Loucy (cell line): Measurements from ENCODE around the gene SEC16A.

Experiments
- H2AFZ ChIP-seq: fragments of 200-600 bp; sonication (generic); 2 replicates; pipeline ENCODE4 v1.6.0; 2016; ENCODE audit warnings: antibody characterized with exemption, mild to moderate bottlenecking, low read length, moderate library complexity
- H3F3A ChIP-seq: fragments of 200-600 bp; 2 replicates; pipeline ENCODE4 v1.6.0; 2016; ENCODE audit warnings: antibody characterized with exemption, low read depth, mild to moderate bottlenecking
- H3K27me3 ChIP-seq: fragments of 200-600 bp; sonication (generic); 2 replicates; pipeline ENCODE4 v1.6.1; 2014; ENCODE audit warnings: low read length, mild to moderate bottlenecking; ENCODE audit not compliant: insufficient read depth, poor library complexity, severe bottlenecking
- H3K36me3 ChIP-seq: fragments of 200-600 bp; sonication (generic); 2 replicates; pipeline ENCODE4 v1.6.1; 2016; ENCODE audit warnings: low read length; ENCODE audit not compliant: insufficient read depth
- H3K4me1 ChIP-seq: fragments of 200-600 bp; sonication (generic); 2 replicates; pipeline ENCODE4 v1.5.1; 2014; ENCODE audit warnings: low read length, mild to moderate bottlenecking; ENCODE audit not compliant: insufficient read depth, poor library complexity, severe bottlenecking
- H3K4me2 ChIP-seq: fragments of 200-600 bp; sonication (generic); 2 replicates; pipeline ENCODE4 v1.6.0; 2014; ENCODE audit warnings: antibody characterized with exemption, low read length, low read depth, mild to moderate bottlenecking; ENCODE audit not compliant: poor library complexity, severe bottlenecking
- H3K4me3 ChIP-seq: fragments of 200-600 bp; sonication (generic); 2 replicates; pipeline ENCODE4 v1.5.1; 2014; ENCODE audit warnings: low read length, mild to moderate bottlenecking, mixed read lengths; ENCODE audit not compliant: poor library complexity, severe bottlenecking
- H3K79me2 ChIP-seq: fragments of 200-600 bp; sonication (generic); 2 replicates; pipeline ENCODE4 v1.6.1; 2014; ENCODE audit warnings: low read length; ENCODE audit not compliant: insufficient read depth
- H3K9ac ChIP-seq: fragments of 200-600 bp; sonication (generic); 2 replicates; pipeline ENCODE4 v1.6.0; 2014; ENCODE audit warnings: mild to moderate bottlenecking, low read depth, low read length, moderate library complexity; ENCODE audit not compliant: poor library complexity, severe bottlenecking
- H3K9me2 ChIP-seq: fragments of 200-600 bp; sonication (generic); replicated peaks from 2 replicates; pipeline ENCODE4 v1.6.1; 2016; ENCODE audit warnings: low read depth, low read length, mixed read lengths
- H3K9me3 ChIP-seq: fragments of 200-600 bp; sonication (generic); 2 replicates; pipeline ENCODE4 v1.6.1; 2014; ENCODE audit warnings: mild to moderate bottlenecking, antibody characterized with exemption, low read length, low read depth; ENCODE audit not compliant: insufficient read depth
- H4K20me1 ChIP-seq: fragments of 200-600 bp; sonication (generic); 2 replicates; pipeline ENCODE4 v1.6.0; 2014; ENCODE audit warnings: antibody characterized with exemption, low read length, mild to moderate bottlenecking; ENCODE audit not compliant: insufficient read depth, poor library complexity, severe bottlenecking
- CTCF ChIP-seq: fragments of 200-600 bp; sonication (generic); conservative IDR thresholded peaks from 2 replicates; pipeline ENCODE4 v1.5.1; 2014; ENCODE audit warnings: mild to moderate bottlenecking, antibody characterized with exemption, low read length
- EZH2phosphoT487 ChIP-seq: fragments of 200-600 bp; IDR thresholded peaks from 2 replicates; pipeline ENCODE4 v1.6.1; 2018; ENCODE audit warnings: antibody characterized with exemption, mild to moderate bottlenecking, moderate library complexity, borderline replicate concordance

Gene SEC16A

DNA sequence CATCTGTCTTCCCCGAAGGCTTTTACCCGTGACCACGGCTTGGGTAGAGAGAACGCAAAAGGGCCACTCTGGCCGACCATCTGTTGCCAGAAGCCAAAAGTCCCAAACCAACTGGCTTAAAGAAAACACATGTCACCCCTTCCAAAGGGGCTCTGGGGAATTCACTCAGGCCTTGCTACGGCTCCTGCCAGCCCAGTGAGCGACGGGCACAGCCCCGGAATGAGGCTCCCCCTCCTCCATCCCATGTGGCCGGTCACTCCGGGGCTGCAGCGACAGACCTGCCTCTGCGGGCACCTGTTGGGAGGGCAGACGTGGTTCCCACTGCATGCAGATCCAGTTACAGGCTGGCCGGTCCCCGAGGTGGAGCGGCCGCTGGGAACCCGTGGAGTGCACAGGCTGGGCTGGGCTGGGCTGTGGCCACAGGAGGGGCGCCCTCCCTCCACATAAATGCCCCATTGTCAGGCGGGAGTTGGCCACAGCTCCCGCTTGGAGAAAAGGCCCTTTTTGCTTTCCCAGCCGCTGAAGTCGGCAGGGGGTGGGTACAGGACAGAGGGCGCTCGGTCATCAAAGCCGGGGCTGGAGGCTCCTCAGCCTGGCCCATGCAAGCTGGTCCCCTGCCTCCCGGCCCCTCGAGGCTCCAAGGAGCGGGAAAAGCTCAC is 43.1 kb upstream of the SEC16A start:
- no peaks in the 10 kb centered on the region for H3K36me3 ChIP-seq
- H3K27me3 ChIP-seq: no peaks in the 10 kb centered on the region
- H2AFZ ChIP-seq: no peak overlapping the region
- no peaks in the 10 kb centered on the region for H3F3A ChIP-seq
- peaks cover 10% of the 10 kb centered on the region for H3K4me1 ChIP-seq
- no peak overlapping the region for H3K4me2 ChIP-seq
- TF ChIP-seq CTCF (no peak), EZH2phosphoT487 (no peak)
- no peaks in the 10 kb centered on the region for H3K9me3 ChIP-seq
- H3K9ac ChIP-seq: no peak overlapping the region
- no peaks in the 10 kb centered on the region for H3K9me2 ChIP-seq
- H3K79me2 ChIP-seq: no peaks in the 10 kb centered on the region; the same call in 1 of the 2 replicates
- no peaks in the 10 kb centered on the region for H4K20me1 ChIP-seq
- H3K4me3 ChIP-seq: no peak overlapping the region

DNA sequence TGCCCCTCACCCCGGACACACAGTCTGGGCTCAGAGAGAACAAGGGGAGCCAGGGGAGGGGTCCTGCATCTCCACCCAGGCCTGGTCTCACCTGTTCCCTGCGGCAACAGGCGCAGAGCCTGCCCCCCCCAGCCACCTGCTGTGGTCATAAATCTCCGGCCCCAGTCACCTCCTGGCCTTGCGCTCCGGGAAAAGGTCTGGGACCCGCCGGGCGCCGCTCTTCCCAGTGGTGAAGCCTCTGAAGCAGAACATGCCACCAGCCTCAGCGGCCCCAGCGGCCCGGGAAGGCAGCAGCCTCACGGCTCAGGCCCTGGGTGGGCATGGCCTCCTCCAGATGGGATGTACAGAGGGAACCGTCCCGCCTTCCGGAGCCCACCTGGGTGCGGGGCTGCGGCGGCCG is 42.4 kb upstream of the SEC16A start:
- Histone ChIP-seq H3F3A (no peaks in the 10 kb centered on the region), H3K4me1 (peaks cover 10% of the 10 kb centered on the region), H4K20me1 (no peaks in the 10 kb centered on the region), H3K9me3 (no peaks in the 10 kb centered on the region), H3K27me3 (no peaks in the 10 kb centered on the region), H3K36me3 (no peaks in the 10 kb centered on the region), H3K79me2 (no peaks in the 10 kb centered on the region), H2AFZ (no peak overlapping the region), H3K9ac (no peak overlapping the region), H3K9me2 (no peaks in the 10 kb centered on the region), H3K4me2 (no peak overlapping the region), H3K4me3 (no peak overlapping the region)
- TF ChIP-seq CTCF: no peak
- TF ChIP-seq EZH2phosphoT487: no peak

DNA sequence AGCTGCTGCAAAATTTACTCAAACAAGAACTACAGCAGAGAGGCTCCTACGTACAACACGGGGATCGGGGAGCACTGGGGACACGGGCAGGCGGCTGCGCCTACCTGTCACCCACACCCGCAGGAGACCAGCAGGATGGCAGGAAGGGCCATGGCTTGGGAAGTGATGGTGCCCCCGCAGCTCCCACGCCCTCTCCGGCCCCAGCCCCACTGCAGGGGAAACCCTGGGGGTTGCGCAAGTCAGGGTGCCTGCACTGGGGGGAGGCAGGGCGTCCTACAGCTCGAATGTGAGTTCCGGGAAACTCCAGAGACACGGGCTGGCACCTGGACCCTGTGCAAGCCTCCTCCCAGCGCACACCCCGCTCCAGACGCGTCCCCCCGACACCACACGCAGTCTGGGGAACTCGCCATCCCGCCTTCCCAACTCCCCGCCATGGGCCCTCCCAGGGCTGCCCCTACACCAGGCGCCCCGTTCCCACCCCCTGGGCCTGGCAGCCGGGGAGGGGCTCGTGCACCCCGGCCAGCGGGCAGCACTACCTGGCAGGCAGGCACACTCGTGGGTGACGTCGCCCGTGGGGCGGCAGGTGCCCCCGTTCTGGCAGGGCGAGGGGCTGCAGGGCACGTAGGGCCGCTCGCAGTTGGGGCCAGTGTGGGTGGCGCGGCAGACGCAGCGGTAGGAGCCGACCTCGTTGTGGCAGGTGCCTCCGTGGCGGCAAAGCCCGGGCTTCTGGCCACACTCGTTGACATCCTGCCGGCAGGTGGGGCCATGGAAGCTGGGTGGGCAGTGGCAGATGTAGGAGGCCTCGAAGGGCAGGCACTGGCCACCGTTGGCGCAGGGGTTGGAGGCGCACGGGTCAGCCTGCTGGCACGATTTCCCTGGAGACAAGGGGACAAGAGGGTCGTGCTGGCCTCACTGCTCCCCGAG is 39.7 kb upstream of the SEC16A start:
- no peaks in the 10 kb centered on the region for H4K20me1 ChIP-seq
- no peak overlapping the region for H3K4me2 ChIP-seq
- H3K9ac ChIP-seq: no peak overlapping the region
- no peaks in the 10 kb centered on the region; the same call in 1 of the 2 replicates for H3K36me3 ChIP-seq
- H3K27me3 ChIP-seq: no peaks in the 10 kb centered on the region
- no peaks in the 10 kb centered on the region for H3F3A ChIP-seq
- H2AFZ ChIP-seq: no peak overlapping the region
- H3K79me2 ChIP-seq: no peaks in the 10 kb centered on the region
- H3K9me3 ChIP-seq: no peaks in the 10 kb centered on the region
- H3K4me1 ChIP-seq: no peaks in the 10 kb centered on the region
- H3K4me3 ChIP-seq: no peak overlapping the region
- no peak for TF ChIP-seq CTCF
- TF ChIP-seq EZH2phosphoT487: no peak
- no peaks in the 10 kb centered on the region for H3K9me2 ChIP-seq
